GM12874 (cell line): ENCODE data around the gene SLC9C2.

Experiments
- CTCF ChIP-seq: IDR thresholded peaks from 2 replicates; pipeline ENCODE4 v1.5.1; 2011; ENCODE audit warnings: low read depth, mild to moderate bottlenecking, control low read depth, low read length, moderate library complexity; ENCODE audit not compliant: insufficient read depth

The SLC9C2 gene

GRCh38 chr1:173627269-173627668, 24.4 kb upstream of the SLC9C2 start:
- no peak for TF ChIP-seq CTCF

GRCh38 chr1:173616859-173617258, 14.0 kb upstream of the SLC9C2 start:
- TF ChIP-seq CTCF, result no peak

GRCh38 chr1:173608503-173609216, 5.8 kb upstream of the SLC9C2 start:
- TF ChIP-seq CTCF, result no peak

GRCh38 chr1:173601588-173601987, 1.3 kb downstream of the SLC9C2 start:
- TF ChIP-seq CTCF, result no peak

- TF ChIP-seq CTCF, result no peak
Observed at GRCh38 chr1:173596097-173596825, 6.6 kb downstream of the SLC9C2 start.

GRCh38 chr1:173590557-173590956, 12.3 kb downstream of the SLC9C2 start:
- no peak for TF ChIP-seq CTCF

GRCh38 chr1:173581383-173582079, 21.3 kb downstream of the SLC9C2 start:
- no peak for TF ChIP-seq CTCF
